ENCODE measurements around the gene RPP40. TPM values are rescaled to one million over a fixed set of nuclear protein-coding genes. Genes with fewer than 3 reads are reported as not detected.
A peak's percentile ranks its signal among the peaks of the same experiment; 100 is the strongest.
"Not testable (repeated sequence)": the region's sequence is repeated elsewhere in the genome, so short reads cannot be mapped to it uniquely, and the experiment has no call there.

The RPP40 gene
- total and polyA plus RNA-seq, 5 donors from 2014 or later = 1.6 to 20.2 (median 16.1) TPM

GRCh38 chr6:5014072-5014561 is 10.3 kb upstream of the RPP40 start:
- Histone ChIP-seq H3K27ac (ENCODE audit: insufficient read depth, low read length, poor library complexity, severe bottlenecking) (no peak overlapping the region), H3K4me1 (ENCODE audit: control insufficient read depth, insufficient read depth, low read length, poor library complexity, severe bottlenecking) (no peaks in the 10 kb centered on the region), H3K4me3 (ENCODE audit: low read depth, low read length) (no peak overlapping the region), H3K36me3 (ENCODE audit: control insufficient read depth, insufficient read depth, low read length) (no peaks in the 10 kb centered on the region), H3K9me3 (ENCODE audit: control insufficient read depth in 2 of 2, low read length in 2 of 2) (no peaks in the 10 kb centered on the region), H3K27me3 (ENCODE audit: control insufficient read depth, insufficient read depth, low read length) (no peaks in the 10 kb centered on the region)
- Mint-ChIP-seq H3K4me1 (peaks cover 0 to 4% (median 2%) of the 10 kb centered on the region in 4 donors), H3K36me3 (peaks cover 6% of the 10 kb centered on the region), H3K27me3 (peaks cover 18% of the 10 kb centered on the region), H3K4me3 (no peak overlapping the region), H3K9me3 (peaks cover 0 to 11% (median 4%) of the 10 kb centered on the region in 7 donors), H3K27ac (no peak overlapping the region)
- no peak for DNase-seq
- no peak for ATAC-seq (ENCODE audit: low read depth in 2 of 2)

GRCh38 chr6:5012519-5012918 is 8.7 kb upstream of the RPP40 start:
- Mint-ChIP-seq H3K4me1 (peaks cover 0 to 4% (median 0%) of the 10 kb centered on the region in 4 donors), H3K36me3 (peaks cover 6% of the 10 kb centered on the region), H3K27me3 (peaks cover 8% of the 10 kb centered on the region), H3K9me3 (peaks cover 0 to 7% (median 0%) of the 10 kb centered on the region in 7 donors), H3K4me3 (no peak overlapping the region), H3K27ac (no peak overlapping the region)
- ATAC-seq (ENCODE audit: low read depth in 2 of 2) (no peak), DNase-seq (no peak)
- no peaks in the 10 kb centered on the region for H3K27me3 ChIP-seq (ENCODE audit: control insufficient read depth, insufficient read depth, low read length)
- no peaks in the 10 kb centered on the region for H3K4me1 ChIP-seq (ENCODE audit: control insufficient read depth, insufficient read depth, low read length, poor library complexity, severe bottlenecking)
- H3K4me3 ChIP-seq (ENCODE audit: low read depth, low read length) = no peak overlapping the region
- H3K36me3 ChIP-seq (ENCODE audit: control insufficient read depth, insufficient read depth, low read length) = no peaks in the 10 kb centered on the region
- no peaks in the 10 kb centered on the region for H3K9me3 ChIP-seq (ENCODE audit: control insufficient read depth in 2 of 2, low read length in 2 of 2)
- H3K27ac ChIP-seq (ENCODE audit: insufficient read depth, low read length, poor library complexity, severe bottlenecking) = no peak overlapping the region

GRCh38 chr6:5011346-5011745 is 7.5 kb upstream of the RPP40 start:
- H3K27me3 ChIP-seq (ENCODE audit: control insufficient read depth, insufficient read depth, low read length) = no peaks in the 10 kb centered on the region
- no peaks in the 10 kb centered on the region for H3K36me3 ChIP-seq (ENCODE audit: control insufficient read depth, insufficient read depth, low read length)
- no peak overlapping the region for H3K4me3 ChIP-seq (ENCODE audit: low read depth, low read length)
- Mint-ChIP-seq H3K4me1 (peaks cover 0 to under 1% (median 0%) of the 10 kb centered on the region in 4 donors), H3K27me3 (no peaks in the 10 kb centered on the region), H3K27ac (peak overlapping the region in 1 of 3 donors; percentile 33), H3K9me3 (peaks cover 0 to 6% (median 0%) of the 10 kb centered on the region in 7 donors), H3K36me3 (peaks cover 9% of the 10 kb centered on the region), H3K4me3 (no peak overlapping the region)
- H3K27ac ChIP-seq (ENCODE audit: insufficient read depth, low read length, poor library complexity, severe bottlenecking) = no peak overlapping the region
- H3K9me3 ChIP-seq (ENCODE audit: control insufficient read depth in 2 of 2, low read length in 2 of 2) = no peaks in the 10 kb centered on the region
- ATAC-seq (ENCODE audit: low read depth in 2 of 2) (no peak), DNase-seq (no peak)
- H3K4me1 ChIP-seq (ENCODE audit: control insufficient read depth, insufficient read depth, low read length, poor library complexity, severe bottlenecking) = no peaks in the 10 kb centered on the region

- no peak for ATAC-seq (ENCODE audit: low read depth in 2 of 2)
- peaks cover 12% of the 10 kb centered on the region for H3K4me1 ChIP-seq (ENCODE audit: control insufficient read depth, insufficient read depth, low read length, poor library complexity, severe bottlenecking)
- Mint-ChIP-seq H3K9me3 (no peaks in the 10 kb centered on the region), H3K4me3 (no peak overlapping the region), H3K27ac (no peak overlapping the region), H3K27me3 (no peaks in the 10 kb centered on the region), H3K36me3 (peaks cover 9% of the 10 kb centered on the region), H3K4me1 (peaks cover 0 to 17% (median 7%) of the 10 kb centered on the region in 4 donors)
- H3K4me3 ChIP-seq (ENCODE audit: low read depth, low read length) = no peak overlapping the region
- DNase-seq = no peak
- no peak overlapping the region for H3K27ac ChIP-seq (ENCODE audit: insufficient read depth, low read length, poor library complexity, severe bottlenecking)
- no peaks in the 10 kb centered on the region for H3K27me3 ChIP-seq (ENCODE audit: control insufficient read depth, insufficient read depth, low read length)
- no peaks in the 10 kb centered on the region for H3K36me3 ChIP-seq (ENCODE audit: control insufficient read depth, insufficient read depth, low read length)
- H3K9me3 ChIP-seq (ENCODE audit: control insufficient read depth in 2 of 2, low read length in 2 of 2) = no peaks in the 10 kb centered on the region
Observed at GRCh38 chr6:5007531-5007930, 3.7 kb upstream of the RPP40 start.

GRCh38 chr6:5006222-5006621 is 2.4 kb upstream of the RPP40 start:
- Histone ChIP-seq H3K27me3 (ENCODE audit: control insufficient read depth, insufficient read depth, low read length) (no peaks in the 10 kb centered on the region), H3K4me3 (ENCODE audit: low read depth, low read length) (no peak overlapping the region), H3K9me3 (ENCODE audit: control insufficient read depth in 2 of 2, low read length in 2 of 2) (no peaks in the 10 kb centered on the region), H3K36me3 (ENCODE audit: control insufficient read depth, insufficient read depth, low read length) (peaks cover 3% of the 10 kb centered on the region), H3K27ac (ENCODE audit: insufficient read depth, low read length, poor library complexity, severe bottlenecking) (no peak overlapping the region), H3K4me1 (ENCODE audit: control insufficient read depth, insufficient read depth, low read length, poor library complexity, severe bottlenecking) (peaks cover 12% of the 10 kb centered on the region)
- ATAC-seq (ENCODE audit: low read depth in 2 of 2) (no peak), DNase-seq (no peak)
- Mint-ChIP-seq H3K4me3 (peak overlapping the region in 2 of 4 donors; percentile 0 to 9), H3K27me3 (no peaks in the 10 kb centered on the region), H3K4me1 (peaks cover 3 to 17% (median 11%) of the 10 kb centered on the region in 4 donors), H3K27ac (no peak overlapping the region), H3K9me3 (no peaks in the 10 kb centered on the region), H3K36me3 (peaks cover 13% of the 10 kb centered on the region)

- H3K27ac ChIP-seq (ENCODE audit: insufficient read depth, low read length, poor library complexity, severe bottlenecking); ATAC-seq (ENCODE audit: low read depth in 2 of 2); H3K9me3 ChIP-seq (ENCODE audit: control insufficient read depth in 2 of 2, low read length in 2 of 2); H3K27me3 ChIP-seq (ENCODE audit: control insufficient read depth, insufficient read depth, low read length); DNase-seq; H3K4me3 ChIP-seq (ENCODE audit: low read depth, low read length); H3K27me3 Mint-ChIP-seq; H3K9me3 Mint-ChIP-seq: not testable (repeated sequence)
- H3K27ac Mint-ChIP-seq = peak overlapping the region in 2 of 3 donors; percentile 94 to 96
- H3K4me1 ChIP-seq (ENCODE audit: control insufficient read depth, insufficient read depth, low read length, poor library complexity, severe bottlenecking) = peaks cover 12% of the 10 kb centered on the region
- peaks cover 15% of the 10 kb centered on the region for H3K36me3 Mint-ChIP-seq
- H3K4me3 Mint-ChIP-seq = peak overlapping the region in 3 of 4 donors; percentile 94 to 95 (median 94)
- peaks cover 6 to 17% (median 11%) of the 10 kb centered on the region in 4 donors for H3K4me1 Mint-ChIP-seq
- peaks cover 10% of the 10 kb centered on the region for H3K36me3 ChIP-seq (ENCODE audit: control insufficient read depth, insufficient read depth, low read length)
Observed at GRCh38 chr6:5005038-5005433, 1.2 kb upstream of the RPP40 start.

GRCh38 chr6:5004373-5005037 is 668 bp upstream of the RPP40 start:
- H3K27me3 Mint-ChIP-seq = no peaks in the 10 kb centered on the region
- Histone ChIP-seq H3K9me3 (ENCODE audit: control insufficient read depth in 2 of 2, low read length in 2 of 2) (no peaks in the 10 kb centered on the region), H3K4me3 (ENCODE audit: low read depth, low read length) (peak overlapping the region; percentile 79), H3K27me3 (ENCODE audit: control insufficient read depth, insufficient read depth, low read length) (no peaks in the 10 kb centered on the region), H3K36me3 (ENCODE audit: control insufficient read depth, insufficient read depth, low read length) (peaks cover 10% of the 10 kb centered on the region), H3K27ac (ENCODE audit: insufficient read depth, low read length, poor library complexity, severe bottlenecking) (peak overlapping the region; percentile 80), H3K4me1 (ENCODE audit: control insufficient read depth, insufficient read depth, low read length, poor library complexity, severe bottlenecking) (peaks cover 12% of the 10 kb centered on the region)
- H3K4me3 Mint-ChIP-seq = peak overlapping the region; percentile 94 to 98 (median 94)
- peaks cover 6 to 17% (median 11%) of the 10 kb centered on the region in 4 donors for H3K4me1 Mint-ChIP-seq
- no peaks in the 10 kb centered on the region for H3K9me3 Mint-ChIP-seq
- ATAC-seq (ENCODE audit: low read depth in 2 of 2) (peak in 1 of 2 donors; percentile 0), DNase-seq (peak in 1 of 3 donors; percentile 5)
- H3K36me3 Mint-ChIP-seq = peaks cover 18% of the 10 kb centered on the region
- H3K27ac Mint-ChIP-seq = peak overlapping the region; percentile 94 to 97 (median 96)

GRCh38 chr6:4999586-4999985 is 4.3 kb downstream of the RPP40 start:
- Mint-ChIP-seq H3K4me1 (peaks cover 6 to 15% (median 10%) of the 10 kb centered on the region in 4 donors), H3K4me3 (no peak overlapping the region), H3K9me3 (no peaks in the 10 kb centered on the region), H3K27me3 (no peaks in the 10 kb centered on the region), H3K36me3 (peaks cover 58% of the 10 kb centered on the region), H3K27ac (no peak overlapping the region)
- Histone ChIP-seq H3K27me3 (ENCODE audit: control insufficient read depth, insufficient read depth, low read length) (no peaks in the 10 kb centered on the region), H3K36me3 (ENCODE audit: control insufficient read depth, insufficient read depth, low read length) (peaks cover 24% of the 10 kb centered on the region), H3K4me1 (ENCODE audit: control insufficient read depth, insufficient read depth, low read length, poor library complexity, severe bottlenecking) (peaks cover 10% of the 10 kb centered on the region), H3K4me3 (ENCODE audit: low read depth, low read length) (no peak overlapping the region), H3K27ac (ENCODE audit: insufficient read depth, low read length, poor library complexity, severe bottlenecking) (no peak overlapping the region), H3K9me3 (ENCODE audit: control insufficient read depth in 2 of 2, low read length in 2 of 2) (no peaks in the 10 kb centered on the region)
- DNase-seq (no peak), ATAC-seq (ENCODE audit: low read depth in 2 of 2) (no peak)
